ENCODE data around the gene INTS13.

The INTS13 gene

GRCh38 chr12:26895672-26896071 is 42.1 kb downstream of the INTS13 start:
- H3K4me2 ChIP-seq (ENCODE audit: low read length): no peak overlapping the region
- no peaks in the 10 kb centered on the region for H3K9me3 ChIP-seq (ENCODE audit: control insufficient read depth, insufficient read depth, low read length)
- no peaks in the 10 kb centered on the region for H3K79me2 ChIP-seq (ENCODE audit: control insufficient read depth, low read length)
- H3K27me3 ChIP-seq (ENCODE audit: control insufficient read depth, low read length): no peaks in the 10 kb centered on the region
- no peak overlapping the region for H3K27ac ChIP-seq (ENCODE audit: low read depth, low read length)
- H3F3A ChIP-seq (ENCODE audit: control insufficient read depth, insufficient read depth): no peaks in the 10 kb centered on the region
- peaks cover 20% of the 10 kb centered on the region for H3K36me3 ChIP-seq (ENCODE audit: control insufficient read depth, low read length)
- H3K9me2 ChIP-seq (replicated peaks; ENCODE audit: control insufficient read depth, low read length): no peaks in the 10 kb centered on the region
- TF ChIP-seq, protein P1, sequence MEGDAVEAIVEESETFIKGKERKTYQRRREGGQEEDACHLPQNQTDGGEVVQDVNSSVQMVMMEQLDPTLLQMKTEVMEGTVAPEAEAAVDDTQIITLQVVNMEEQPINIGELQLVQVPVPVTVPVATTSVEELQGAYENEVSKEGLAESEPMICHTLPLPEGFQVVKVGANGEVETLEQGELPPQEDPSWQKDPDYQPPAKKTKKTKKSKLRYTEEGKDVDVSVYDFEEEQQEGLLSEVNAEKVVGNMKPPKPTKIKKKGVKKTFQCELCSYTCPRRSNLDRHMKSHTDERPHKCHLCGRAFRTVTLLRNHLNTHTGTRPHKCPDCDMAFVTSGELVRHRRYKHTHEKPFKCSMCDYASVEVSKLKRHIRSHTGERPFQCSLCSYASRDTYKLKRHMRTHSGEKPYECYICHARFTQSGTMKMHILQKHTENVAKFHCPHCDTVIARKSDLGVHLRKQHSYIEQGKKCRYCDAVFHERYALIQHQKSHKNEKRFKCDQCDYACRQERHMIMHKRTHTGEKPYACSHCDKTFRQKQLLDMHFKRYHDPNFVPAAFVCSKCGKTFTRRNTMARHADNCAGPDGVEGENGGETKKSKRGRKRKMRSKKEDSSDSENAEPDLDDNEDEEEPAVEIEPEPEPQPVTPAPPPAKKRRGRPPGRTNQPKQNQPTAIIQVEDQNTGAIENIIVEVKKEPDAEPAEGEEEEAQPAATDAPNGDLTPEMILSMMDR (IDR thresholded peaks at IDR 0.05; ENCODE audit: low read depth, low read length, poor library complexity, severe bottlenecking): no peak
- TF ChIP-seq EZH2phosphoT487 (IDR thresholded peaks at IDR 0.05; ENCODE audit: borderline replicate concordance, low read length): no peak
- no peaks in the 10 kb centered on the region for H4K20me1 ChIP-seq (ENCODE audit: control insufficient read depth, insufficient read depth, low read depth, low read length)
- no peaks in the 10 kb centered on the region for H3K4me1 ChIP-seq (ENCODE audit: control insufficient read depth, low read length)
- H3K4me3 ChIP-seq (ENCODE audit: low read length): no peak overlapping the region

DNA sequence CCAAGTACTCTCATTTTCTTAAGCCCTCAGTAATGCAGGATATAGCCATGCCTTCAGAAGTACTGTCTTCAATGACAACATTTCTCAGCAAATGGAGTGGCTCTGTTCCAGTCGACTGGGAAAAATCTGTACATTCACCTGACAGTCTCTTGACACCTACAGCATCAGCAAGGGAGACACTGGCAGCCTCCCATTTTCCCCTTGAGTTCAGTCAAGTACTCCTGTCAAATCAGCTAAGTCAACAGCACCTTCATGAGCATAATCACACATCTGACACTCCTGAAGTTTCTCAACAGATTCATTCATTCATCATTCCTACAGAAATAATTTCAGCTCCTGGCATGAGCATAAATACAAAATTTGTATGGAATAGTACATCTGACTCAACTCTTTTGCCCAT is 46.1 kb downstream of the INTS13 start:
- Histone ChIP-seq H3K4me1 (ENCODE audit: control insufficient read depth, low read length) (no peaks in the 10 kb centered on the region), H3K79me2 (ENCODE audit: control insufficient read depth, low read length) (no peaks in the 10 kb centered on the region), H3K9me2 (replicated peaks; ENCODE audit: control insufficient read depth, low read length) (no peaks in the 10 kb centered on the region), H3K9me3 (ENCODE audit: control insufficient read depth, insufficient read depth, low read length) (no peaks in the 10 kb centered on the region), H3K27ac (ENCODE audit: low read depth, low read length) (no peak overlapping the region), H4K20me1 (ENCODE audit: control insufficient read depth, insufficient read depth, low read depth, low read length) (no peaks in the 10 kb centered on the region), H3K4me2 (ENCODE audit: low read length) (no peak overlapping the region), H3K36me3 (ENCODE audit: control insufficient read depth, low read length) (peaks cover 2% of the 10 kb centered on the region), H3F3A (ENCODE audit: control insufficient read depth, insufficient read depth) (no peaks in the 10 kb centered on the region), H3K4me3 (ENCODE audit: low read length) (no peak overlapping the region), H3K27me3 (ENCODE audit: control insufficient read depth, low read length) (no peaks in the 10 kb centered on the region)
- TF ChIP-seq EZH2phosphoT487 (IDR thresholded peaks at IDR 0.05; ENCODE audit: borderline replicate concordance, low read length): no peak
- TF ChIP-seq, protein P1 (IDR thresholded peaks at IDR 0.05; ENCODE audit: low read depth, low read length, poor library complexity, severe bottlenecking): no peak

GRCh38 chr12:26890784-26891183 is 47.0 kb downstream of the INTS13 start:
- Histone ChIP-seq H3K27me3 (ENCODE audit: control insufficient read depth, low read length) (no peaks in the 10 kb centered on the region), H3K9me2 (replicated peaks; ENCODE audit: control insufficient read depth, low read length) (no peaks in the 10 kb centered on the region)

More at GRCh38 chr12:26890784-26891183, 47.0 kb downstream of the INTS13 start:
- no peaks in the 10 kb centered on the region for H3K4me1 ChIP-seq (ENCODE audit: control insufficient read depth, low read length)
- no peak overlapping the region for H3K4me3 ChIP-seq (ENCODE audit: low read length)
- H3F3A ChIP-seq (ENCODE audit: control insufficient read depth, insufficient read depth): no peaks in the 10 kb centered on the region
- TF ChIP-seq, protein P1 (IDR thresholded peaks at IDR 0.05; ENCODE audit: low read depth, low read length, poor library complexity, severe bottlenecking): no peak
- no peak for TF ChIP-seq EZH2phosphoT487 (IDR thresholded peaks at IDR 0.05; ENCODE audit: borderline replicate concordance, low read length)
- no peaks in the 10 kb centered on the region for H4K20me1 ChIP-seq (ENCODE audit: control insufficient read depth, insufficient read depth, low read depth, low read length)
- H3K36me3 ChIP-seq (ENCODE audit: control insufficient read depth, low read length): no peaks in the 10 kb centered on the region
- no peak overlapping the region for H3K4me2 ChIP-seq (ENCODE audit: low read length)
- H3K79me2 ChIP-seq (ENCODE audit: control insufficient read depth, low read length): no peaks in the 10 kb centered on the region
- no peaks in the 10 kb centered on the region for H3K9me3 ChIP-seq (ENCODE audit: control insufficient read depth, insufficient read depth, low read length)
- H3K27ac ChIP-seq (ENCODE audit: low read depth, low read length): no peak overlapping the region
